ENCODE results near the gene MYH7B.

- no peak for TF ChIP-seq CTCF (conservative IDR thresholded peaks at IDR 0.05)
- no peak for TF ChIP-seq EZH2 (IDR thresholded peaks at IDR 0.05; ENCODE audit: low read depth)
Observed at GRCh38 chr20:34983995-34984735, 28.5 kb downstream of the MYH7B start.
